GM19324 (cell line): Measurements from ENCODE around the gene CXCL12.

Experiments used
- ATAC-seq: cut with Tn5 transposase; IDR thresholded peaks from one replicate; pipeline ENCODE4 v1.9.1; 2021; ENCODE audit warnings: mild to moderate bottlenecking, moderate library complexity; ENCODE audit not compliant: unreplicated experiment, low FRiP score

CXCL12 gene

GRCh38 chr10:44385026-44385695 lies at the start of gene CXCL12:
CXCL12 (minus strand) TSS chr10:44385097; CDS start chr10:44385005, 92 bp downstream.
- no peak for ATAC-seq

GRCh38 chr10:44427479-44427878 lies 42.6 kb upstream of the CXCL12 start:
- no peak for ATAC-seq

GRCh38 chr10:44427037-44427436 lies 42.1 kb upstream of the CXCL12 start:
- ATAC-seq: no peak

- ATAC-seq: no peak
These were observed 41.5 kb upstream of the CXCL12 start for GRCh38 chr10:44426247-44427034.

GRCh38 chr10:44425466-44425865 lies 40.6 kb upstream of the CXCL12 start:
- ATAC-seq: no peak

GRCh38 chr10:44424957-44425356 lies 40.1 kb upstream of the CXCL12 start:
- ATAC-seq: no peak

GRCh38 chr10:44424298-44424697 lies 39.4 kb upstream of the CXCL12 start:
- ATAC-seq: no peak

GRCh38 chr10:44422570-44423101 lies 37.7 kb upstream of the CXCL12 start:
- ATAC-seq: no peak

- no peak for ATAC-seq
These were observed 37.3 kb upstream of the CXCL12 start for GRCh38 chr10:44422153-44422552.

- no peak for ATAC-seq
These were observed 35.1 kb upstream of the CXCL12 start for GRCh38 chr10:44419790-44420549.

- no peak for ATAC-seq
These were observed 33.7 kb upstream of the CXCL12 start for GRCh38 chr10:44418637-44419036.

- no peak for ATAC-seq
These were observed 32.9 kb upstream of the CXCL12 start for GRCh38 chr10:44417761-44418160.

- no peak for ATAC-seq
These were observed 32.0 kb upstream of the CXCL12 start for GRCh38 chr10:44416936-44417335.

- no peak for ATAC-seq
These were observed 31.3 kb upstream of the CXCL12 start for GRCh38 chr10:44416021-44416771.

GRCh38 chr10:44415121-44415520 lies 30.2 kb upstream of the CXCL12 start:
- no peak for ATAC-seq

GRCh38 chr10:44413416-44413815 lies 28.5 kb upstream of the CXCL12 start:
- no peak for ATAC-seq

GRCh38 chr10:44411251-44411650 lies 26.4 kb upstream of the CXCL12 start:
- ATAC-seq: no peak

- ATAC-seq: no peak
These were observed 20.0 kb upstream of the CXCL12 start for GRCh38 chr10:44404741-44405437.

- ATAC-seq: no peak
These were observed 17.7 kb upstream of the CXCL12 start for GRCh38 chr10:44402465-44403195.
